GM18873 (cell line): ENCODE measurements around the gene SERPINA1.
"Not testable (repeated sequence)": the region's sequence is repeated elsewhere in the genome, so short reads cannot be mapped to it uniquely, and the experiment has no call there.

ENCODE experiments used
- ATAC-seq: cut with Tn5 transposase; IDR thresholded peaks from one replicate; pipeline ENCODE4 v1.9.1; 2021; ENCODE audit warnings: mild to moderate bottlenecking, moderate library complexity, moderate number of reproducible peaks; ENCODE audit not compliant: unreplicated experiment, low FRiP score

The SERPINA1 gene

DNA sequence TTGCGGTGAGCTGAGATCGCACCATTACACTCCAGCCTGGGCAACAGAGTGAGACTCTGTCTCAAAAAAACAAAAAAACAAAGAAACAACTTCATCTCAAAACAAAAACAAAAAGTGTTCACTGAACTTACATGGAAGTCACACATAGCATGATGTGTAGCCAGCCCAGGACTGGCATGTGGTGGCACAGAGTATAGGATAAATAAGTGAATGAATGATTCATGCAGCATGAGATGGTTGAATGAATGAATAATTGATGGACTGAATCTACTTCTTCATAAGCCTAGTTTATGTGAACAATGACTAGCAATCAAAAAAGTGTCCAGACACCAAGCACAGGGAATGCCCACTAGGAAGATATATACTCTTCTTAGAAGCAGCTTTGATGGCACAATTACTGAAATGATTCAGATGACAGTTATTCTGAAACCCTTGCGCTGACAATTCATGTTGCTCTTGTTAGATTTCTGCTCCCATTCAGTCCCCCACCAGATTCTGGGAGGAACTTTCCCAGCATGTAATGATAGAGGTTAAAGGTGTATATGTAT is 33.7 kb downstream of the SERPINA1 start:
- ATAC-seq = no peak

DNA sequence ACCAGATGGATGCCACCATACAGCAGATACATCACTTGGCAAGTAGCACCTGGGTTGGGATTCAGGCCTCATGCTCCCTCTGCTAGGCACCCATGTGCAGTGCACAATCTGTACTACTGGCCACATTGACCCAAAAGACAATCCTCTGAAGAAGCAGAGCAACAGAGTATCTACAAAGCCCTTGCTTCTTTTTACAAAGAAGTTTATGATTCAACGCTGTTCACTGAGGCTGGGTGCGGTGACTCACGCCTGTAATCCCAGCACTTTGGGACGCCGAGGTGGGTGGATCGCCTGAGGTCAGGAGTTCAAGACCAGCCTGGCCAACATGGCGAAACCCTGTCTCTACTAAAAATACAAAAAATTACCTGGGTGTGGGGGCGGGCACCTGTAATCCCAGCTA is 34.2 kb downstream of the SERPINA1 start:
- ATAC-seq = not testable (repeated sequence)

DNA sequence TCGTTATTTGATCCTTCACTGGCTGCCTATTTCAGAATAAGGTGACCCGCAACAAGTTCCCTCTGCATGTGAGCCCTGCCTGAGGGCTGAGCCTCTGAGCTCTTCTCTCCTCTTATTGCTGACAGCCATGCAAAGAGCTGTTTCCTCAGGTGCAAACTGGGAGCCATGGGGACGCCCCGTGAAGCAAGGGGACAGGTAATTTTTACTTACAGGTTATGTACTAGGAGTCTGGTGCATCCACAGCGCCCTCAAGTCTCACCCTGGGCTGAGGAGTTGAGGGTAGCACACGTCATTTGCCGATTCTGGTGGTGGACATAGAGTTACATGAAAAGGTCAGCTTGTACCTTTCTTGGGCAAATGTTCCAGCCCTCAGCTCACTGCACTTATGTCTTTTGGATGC is 39.1 kb downstream of the SERPINA1 start:
- no peak for ATAC-seq

DNA sequence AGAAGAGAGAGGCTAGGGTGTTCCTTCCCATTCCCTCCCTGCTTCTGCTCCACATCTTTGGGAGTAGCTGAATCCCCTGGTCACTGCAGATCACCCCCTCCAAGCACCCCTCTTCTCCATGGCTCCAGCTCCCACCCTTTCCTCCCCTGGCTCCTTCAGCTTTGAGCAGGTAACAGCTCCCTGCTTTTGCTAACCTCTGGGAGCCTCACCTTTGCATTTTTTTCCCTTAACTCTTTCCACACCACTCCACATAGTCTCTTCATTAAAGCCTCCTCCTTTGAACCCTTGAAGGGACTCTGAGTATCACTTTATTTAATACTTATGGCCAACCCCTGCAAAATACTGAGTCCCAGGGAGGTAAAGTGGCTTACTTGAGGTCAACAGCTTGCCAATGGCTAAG is 39.6 kb downstream of the SERPINA1 start:
- ATAC-seq = no peak

DNA sequence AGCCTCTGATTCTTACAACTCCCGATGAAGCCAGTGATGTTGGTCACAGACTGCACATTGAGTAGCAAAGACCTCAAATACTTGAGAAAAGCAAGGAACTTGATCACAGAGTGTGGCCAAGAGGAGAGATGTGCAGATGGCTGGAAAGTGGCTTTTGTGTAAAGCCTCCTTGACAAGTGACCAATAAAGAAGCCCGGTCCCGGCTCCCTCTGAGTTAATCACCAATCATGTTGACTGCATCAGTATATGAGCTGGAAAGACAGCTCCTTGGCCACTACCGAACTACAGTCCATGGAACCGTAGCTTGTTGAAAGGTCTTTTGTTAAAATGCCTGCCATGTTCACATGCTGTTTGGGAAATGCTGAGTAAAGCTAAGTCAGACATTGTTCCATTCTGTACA is 41.6 kb downstream of the SERPINA1 start:
- no peak for ATAC-seq

DNA sequence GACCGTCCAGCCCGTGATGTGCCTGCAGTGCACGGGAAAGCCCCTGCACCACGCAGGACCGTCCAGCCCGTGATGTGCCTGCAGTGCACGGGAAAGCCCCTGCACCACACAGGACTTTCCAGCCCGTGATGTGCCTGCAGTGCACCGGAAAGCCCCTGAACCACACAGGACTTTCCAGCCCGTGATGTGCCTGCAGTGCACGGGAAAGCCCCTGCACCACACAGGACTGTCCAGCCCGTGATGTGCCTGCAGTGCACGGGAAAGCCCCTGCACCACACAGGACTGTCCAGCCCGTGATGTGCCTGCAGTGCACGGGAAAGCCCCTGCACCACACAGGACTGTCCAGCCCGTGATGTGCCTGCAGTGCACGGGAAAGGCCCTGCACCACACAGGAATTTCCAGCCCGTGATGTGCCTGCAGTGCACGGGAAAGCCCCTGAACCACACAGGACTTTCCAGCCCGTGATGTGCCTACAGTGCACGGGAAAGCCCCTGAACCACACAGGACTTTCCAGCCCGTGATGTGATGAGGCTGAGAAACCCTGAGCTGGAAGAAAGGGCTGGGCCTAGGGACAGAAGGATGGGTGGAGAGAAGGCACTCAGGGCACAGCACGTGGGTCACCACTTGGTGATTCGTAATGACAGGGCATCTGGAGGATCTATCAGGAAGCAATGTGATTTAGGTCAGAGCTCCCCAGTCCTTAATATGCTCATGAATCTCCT is 42.2 kb downstream of the SERPINA1 start:
- ATAC-seq = not testable (repeated sequence)

DNA sequence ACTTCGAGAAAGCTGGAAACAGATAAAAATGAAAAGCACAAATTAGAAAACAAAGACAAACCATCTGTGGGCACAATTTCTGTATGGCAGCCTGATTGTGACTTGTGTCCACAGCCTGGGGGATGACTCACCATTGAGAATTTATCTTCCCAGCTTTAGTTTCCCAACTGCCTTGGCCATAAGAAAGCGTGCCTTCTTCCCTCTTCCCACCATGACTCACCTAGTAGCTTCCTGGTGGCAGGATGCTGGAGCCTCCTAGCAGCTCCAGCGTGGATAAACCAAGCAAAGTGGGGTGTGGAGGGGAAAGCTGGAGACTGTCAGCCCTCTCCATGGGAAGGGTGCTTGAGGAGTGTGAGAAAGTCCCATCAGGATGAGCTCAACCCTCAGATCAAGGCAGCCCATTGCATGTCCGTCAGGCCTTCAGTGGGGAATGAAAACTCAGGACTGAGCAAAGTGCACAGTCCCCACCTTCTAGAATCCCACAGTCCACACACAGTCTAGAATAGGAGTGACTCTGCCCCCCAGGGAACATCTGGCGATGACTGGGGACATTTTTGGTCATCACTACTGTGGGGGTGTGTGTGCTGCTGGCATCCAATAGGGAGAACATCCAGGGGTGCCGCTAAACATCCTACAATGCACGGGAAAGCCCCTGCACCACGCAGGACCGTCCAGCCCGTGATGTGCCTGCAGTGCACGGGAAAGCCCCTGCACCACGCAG is 42.9 kb downstream of the SERPINA1 start:
- no peak for ATAC-seq

DNA sequence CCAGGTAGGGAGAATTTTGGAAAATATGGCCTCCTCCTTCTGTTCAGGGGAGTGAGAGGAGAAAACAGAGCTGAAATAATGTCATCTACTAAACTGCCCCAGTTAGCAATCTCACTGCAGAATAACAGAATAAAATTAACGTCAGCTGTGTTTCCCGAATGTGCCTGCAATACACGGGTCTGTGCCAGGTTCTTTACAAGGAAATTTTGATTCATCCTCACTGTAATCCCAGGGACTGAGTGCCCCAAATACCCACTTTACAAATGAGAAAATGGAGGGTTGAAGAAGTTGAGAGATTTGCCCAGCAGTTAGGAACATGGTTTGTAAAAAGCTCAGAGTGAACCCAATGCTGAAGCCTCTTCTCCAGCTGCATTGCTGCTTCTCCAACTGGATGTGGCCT is 44.0 kb downstream of the SERPINA1 start:
- no peak for ATAC-seq

DNA sequence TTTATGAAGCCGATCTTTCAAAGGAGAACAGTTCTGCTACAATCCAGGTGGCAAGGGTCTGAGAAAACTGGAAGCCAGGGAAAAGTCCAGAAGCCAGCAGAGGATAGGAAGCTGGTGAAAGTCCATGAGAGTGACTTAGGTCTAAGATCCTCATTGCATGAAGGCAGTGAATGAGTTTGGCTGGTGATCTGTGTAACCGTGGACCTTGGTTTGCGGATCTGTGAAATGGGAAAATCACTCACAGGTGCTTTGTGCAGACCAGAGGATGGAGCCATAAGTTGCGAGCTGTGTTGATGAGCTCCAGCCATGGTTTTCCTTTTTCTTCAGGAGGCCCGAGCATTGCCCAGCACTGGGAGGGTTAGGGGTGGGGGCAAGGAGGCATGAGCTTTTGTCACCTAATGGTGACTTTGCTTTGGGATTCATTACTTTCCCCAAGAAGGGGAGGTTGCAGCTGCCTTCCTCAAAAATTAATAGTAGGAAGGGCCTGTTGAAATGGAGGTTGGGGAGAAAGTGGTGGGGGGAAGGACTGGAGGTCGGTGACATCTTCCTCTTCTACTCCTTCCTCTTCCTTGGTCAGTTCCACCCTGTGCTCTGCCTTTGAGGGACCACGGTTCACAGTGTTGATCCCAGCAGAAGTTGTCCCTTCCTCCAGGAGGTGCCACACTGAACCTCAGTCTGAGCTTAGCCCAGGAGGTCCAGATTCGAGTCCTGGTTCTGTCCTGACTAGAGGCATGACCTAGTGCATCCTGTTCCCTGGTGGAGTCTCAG is 45.0 kb downstream of the SERPINA1 start:
- ATAC-seq = no peak

DNA sequence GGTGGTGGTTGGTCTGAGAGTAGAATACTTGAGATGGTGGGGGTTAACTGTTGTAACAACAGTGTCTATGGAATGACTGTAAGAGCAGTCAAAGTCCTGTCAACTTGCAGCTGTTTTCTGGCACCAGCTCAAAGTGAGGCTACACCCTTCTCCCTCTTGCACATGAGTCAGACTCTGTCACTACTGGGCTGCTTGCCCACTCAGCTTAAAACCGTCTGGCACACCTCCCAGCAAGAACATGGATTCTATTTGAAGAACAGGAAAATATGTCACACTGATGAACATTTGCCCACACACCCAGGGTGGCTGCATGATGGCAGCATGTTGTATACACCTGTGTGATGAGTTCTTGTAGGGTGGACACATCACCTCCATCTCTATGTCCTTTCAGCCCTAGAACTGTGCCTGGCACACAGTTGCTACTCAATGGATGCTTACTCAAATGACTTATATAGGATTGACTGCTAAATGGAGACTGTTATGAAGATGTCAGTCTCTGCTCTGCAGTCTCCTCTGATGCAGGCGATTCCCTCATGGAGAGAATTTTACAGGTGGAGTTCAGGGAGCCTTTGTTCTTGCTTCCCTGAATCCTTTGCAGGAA is 46.0 kb downstream of the SERPINA1 start:
- no peak for ATAC-seq

DNA sequence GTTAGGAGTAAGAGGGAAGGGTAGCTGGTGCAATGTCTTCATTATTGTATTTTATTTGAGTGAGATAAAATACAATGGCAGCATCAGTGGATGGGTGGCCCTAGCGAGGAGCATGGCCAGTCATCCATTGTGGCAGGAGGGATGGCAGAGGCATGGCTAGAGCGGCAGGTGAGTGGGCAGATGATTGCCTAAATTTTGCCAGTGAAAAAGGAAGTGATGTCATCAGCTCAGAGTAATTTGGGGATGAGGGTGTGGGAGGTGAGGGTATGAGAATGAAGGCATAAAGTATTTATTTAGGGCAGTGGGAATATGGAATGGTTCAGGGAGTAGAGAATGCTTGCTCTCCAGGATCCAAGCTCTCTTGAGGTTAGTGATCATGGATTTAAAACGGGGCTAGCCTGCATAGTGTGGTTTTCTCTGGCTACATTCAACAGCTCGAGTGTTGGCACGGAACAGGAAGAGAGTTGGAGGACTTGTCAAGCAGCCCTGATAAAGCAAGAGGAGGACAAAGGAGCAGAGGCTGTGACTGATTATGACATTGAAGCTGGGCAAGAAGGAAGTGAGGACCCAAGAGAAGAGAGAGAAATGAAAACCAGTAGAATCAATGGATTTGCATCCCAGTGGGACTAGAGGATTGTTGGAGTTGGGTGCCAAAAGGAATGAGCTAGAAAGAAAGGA is 46.6 kb downstream of the SERPINA1 start:
- ATAC-seq = no peak

DNA sequence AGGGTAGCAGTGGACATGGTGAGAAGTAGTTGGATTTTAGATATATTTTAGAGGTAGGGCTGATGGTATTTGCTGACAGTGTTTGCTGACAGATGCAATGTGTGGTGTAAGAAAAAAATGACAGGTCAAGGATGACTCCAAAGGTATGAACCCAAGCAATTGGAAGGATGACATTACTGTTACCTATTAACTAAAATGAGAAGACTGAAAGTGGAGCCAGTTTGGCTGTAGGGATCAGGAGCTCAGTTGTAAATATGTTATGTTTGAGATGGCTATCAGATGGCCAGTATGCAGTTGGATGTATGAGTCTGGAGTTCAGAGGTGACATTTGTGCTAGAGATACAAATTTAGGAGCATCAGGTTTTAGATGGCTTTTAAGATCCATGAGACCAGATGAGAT is 47.9 kb downstream of the SERPINA1 start:
- ATAC-seq = no peak

DNA sequence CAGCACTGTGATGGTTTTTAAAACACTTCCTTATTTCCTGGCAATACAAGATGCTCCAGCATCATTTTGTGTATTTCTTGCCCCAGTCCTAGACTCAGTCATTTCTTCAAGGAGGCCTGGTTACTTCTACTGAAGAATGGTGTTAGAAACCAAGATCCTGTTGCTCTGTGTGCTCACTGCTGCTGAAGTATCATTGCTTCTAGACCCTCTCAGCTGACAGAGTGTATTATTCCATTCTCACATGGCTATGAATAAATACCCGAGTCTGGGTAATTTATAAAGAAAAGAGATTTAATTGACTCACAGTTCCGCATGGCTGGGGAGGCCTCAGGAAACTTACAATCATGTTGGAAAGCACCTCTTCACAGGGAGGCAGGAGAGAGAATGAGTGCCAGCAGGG is 50.4 kb downstream of the SERPINA1 start:
- no peak for ATAC-seq

DNA sequence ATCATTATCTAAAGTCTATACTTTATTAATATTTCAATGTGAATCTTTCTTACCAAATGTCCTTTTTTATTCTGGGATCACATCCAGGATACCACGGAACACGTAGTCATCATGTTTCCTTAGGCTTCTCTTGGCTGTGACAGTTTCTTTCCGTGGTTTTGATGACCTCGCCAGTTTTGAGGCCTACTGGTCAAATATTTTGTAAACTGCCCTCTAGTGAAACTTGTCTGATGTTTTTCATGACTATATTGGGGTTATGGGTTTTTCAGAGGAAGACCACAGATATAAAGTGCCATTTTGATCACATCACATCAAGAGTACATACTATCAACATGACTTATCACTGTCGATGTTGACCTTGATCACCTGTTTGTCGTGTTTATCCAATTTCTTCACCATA is 51.1 kb downstream of the SERPINA1 start:
- ATAC-seq = no peak

DNA sequence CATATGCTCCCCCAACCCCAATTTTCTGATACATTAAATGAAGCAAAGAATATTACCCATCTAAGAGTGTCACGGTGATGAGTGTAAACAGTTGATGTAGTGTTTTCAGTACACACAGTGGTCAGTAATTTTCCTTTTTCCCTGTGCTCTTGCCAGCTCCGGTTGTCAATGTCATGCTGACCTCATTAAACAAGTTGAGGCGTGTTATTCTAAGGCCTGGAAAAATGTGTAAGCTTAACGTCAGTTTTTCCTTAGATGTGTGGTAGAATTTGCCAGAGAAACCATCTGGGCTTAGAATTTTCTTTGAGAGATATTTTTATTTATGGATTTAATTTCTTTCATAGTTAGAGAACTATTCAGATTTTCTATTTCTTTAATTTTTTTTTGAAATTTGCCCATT is 53.5 kb downstream of the SERPINA1 start:
- ATAC-seq = no peak

DNA sequence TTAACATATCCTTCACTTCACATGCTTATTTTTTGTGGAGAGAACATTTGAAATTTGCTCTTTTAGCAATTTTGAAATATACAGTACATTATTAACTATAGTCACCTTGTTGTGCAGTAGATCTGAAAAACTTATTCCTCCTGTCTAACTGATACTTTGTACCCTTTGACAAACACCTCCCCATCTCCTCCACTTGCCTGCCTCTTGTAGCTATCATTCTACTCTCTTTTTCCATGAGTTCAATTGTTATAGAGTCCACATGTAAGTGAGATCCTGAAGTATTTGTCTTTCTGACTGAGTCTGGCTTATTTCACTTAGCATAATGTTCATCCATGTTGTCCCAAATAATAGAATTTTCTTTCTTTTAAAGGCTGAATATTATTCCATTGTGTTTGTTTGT is 55.8 kb downstream of the SERPINA1 start:
- no peak for ATAC-seq

DNA sequence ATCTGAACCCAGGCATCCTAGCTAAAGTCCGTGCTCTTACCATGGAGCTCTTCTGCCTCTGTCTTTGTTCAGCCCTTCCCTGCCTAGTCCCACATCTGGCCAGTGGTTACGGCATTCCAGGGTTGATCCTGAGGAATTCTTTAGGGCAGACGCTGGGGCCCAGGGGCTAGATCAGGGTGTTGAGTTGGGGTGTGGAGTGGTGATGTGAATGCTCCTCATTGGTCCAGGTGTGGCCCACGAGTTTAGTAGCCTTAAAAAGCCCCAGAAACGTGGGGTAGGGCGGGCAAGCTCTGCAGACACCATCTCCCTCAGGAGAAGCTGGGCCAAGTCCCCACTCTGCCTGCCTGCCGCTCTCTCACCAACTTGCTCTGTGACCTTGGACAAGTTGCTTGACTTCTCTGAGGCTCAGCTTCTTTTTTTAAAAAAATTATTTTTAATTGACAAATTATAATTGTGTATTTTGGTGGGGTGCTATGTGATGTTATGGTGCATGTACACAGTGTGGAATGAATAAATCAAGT is 56.3 kb downstream of the SERPINA1 start:
- ATAC-seq = no peak

DNA sequence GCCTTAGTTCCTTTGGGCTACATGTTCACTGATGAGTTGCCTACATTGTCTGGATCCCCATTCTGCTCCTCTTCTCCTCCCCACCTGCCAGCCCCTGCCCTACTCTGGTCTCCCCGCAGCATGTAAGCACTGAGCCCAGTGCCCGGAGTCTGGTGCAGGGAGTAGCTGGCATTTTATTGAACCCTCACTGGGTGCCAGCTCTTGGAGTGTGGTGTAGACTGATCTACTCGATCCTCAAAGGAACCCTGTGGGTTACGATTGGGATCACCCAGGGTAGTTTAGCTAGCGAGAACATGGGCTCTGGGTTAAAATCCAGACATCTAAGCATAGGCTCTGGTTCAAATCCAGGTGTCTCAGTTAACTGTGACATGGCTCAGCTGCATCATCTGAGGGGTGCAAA is 56.9 kb downstream of the SERPINA1 start:
- no peak for ATAC-seq

DNA sequence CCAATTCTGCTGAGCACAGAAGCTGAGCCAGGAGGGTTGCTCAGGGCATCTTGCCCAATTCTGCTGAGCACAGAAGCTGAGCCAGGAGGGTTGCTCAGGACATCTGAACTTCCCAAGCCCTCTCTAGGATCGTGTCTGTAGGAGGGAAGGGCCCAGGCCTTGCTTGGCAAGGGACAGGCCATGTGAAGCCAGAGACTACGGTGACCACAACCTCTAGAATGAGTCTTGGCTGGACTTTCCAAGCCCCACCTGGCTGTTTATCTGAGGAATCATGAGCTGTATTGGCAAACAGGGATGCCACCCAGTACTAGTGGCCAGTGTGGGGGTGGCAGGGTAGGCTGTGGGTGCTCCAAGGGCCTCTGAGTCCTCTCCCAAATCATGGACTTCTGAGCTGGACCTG is 57.5 kb downstream of the SERPINA1 start:
- ATAC-seq = no peak

DNA sequence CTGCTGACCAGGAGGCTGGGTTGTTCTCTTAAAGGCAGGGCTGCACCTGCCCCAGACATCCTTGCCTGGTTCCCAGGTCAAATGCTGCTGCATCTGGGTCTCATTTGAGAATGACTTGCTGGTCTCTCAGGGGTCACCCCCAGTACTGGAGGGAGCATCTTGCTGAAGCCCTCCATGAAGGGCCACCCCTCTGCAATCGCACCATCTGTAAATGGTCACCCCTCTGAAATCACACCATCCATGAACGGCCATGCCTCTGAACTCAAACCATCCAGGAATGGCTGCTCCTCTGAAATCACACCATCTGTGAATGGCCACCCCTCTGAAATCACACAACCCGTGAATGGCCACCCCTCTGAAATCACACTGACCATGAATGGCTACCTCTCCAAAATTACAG is 58.0 kb downstream of the SERPINA1 start:
- no peak for ATAC-seq
